Neural progenitor cell (in vitro differentiated cells): ENCODE results near the gene SBF2. TPM values are rescaled to one million over a fixed set of nuclear protein-coding genes. Genes with fewer than 3 reads are reported as not detected.

Experiments
- DNase-seq: peaks from one replicate; pipeline ENCODE4 v3.0.0-alpha.2; 2016; ENCODE audit warnings: low spot score
- H2AFZ ChIP-seq: fragments of 200-600 bp; sonication (generic); replicated peaks from 2 replicates; pipeline ENCODE4 v1.6.1; 2016; ENCODE audit warnings: antibody characterized with exemption
- H3F3A ChIP-seq: fragments of 200-600 bp; sonication (generic); 2 replicates; pipeline ENCODE4 v1.6.1; 2016; ENCODE audit warnings: antibody characterized with exemption, low read depth
- H3K27ac ChIP-seq: fragments of 200-600 bp; sonication (generic); 2 replicates; pipeline ENCODE4 v1.5.1; 2016; ENCODE audit warnings: mild to moderate bottlenecking
- H3K27me3 ChIP-seq: fragments of 200-600 bp; sonication (generic); 2 replicates; pipeline ENCODE4 v1.6.1; 2016; ENCODE audit warnings: mild to moderate bottlenecking, moderate library complexity
- H3K36me3 ChIP-seq: fragments of 200-600 bp; sonication (generic); 2 replicates; pipeline ENCODE4 v1.5.1; 2016
- H3K4me1 ChIP-seq: fragments of 200-600 bp; sonication (generic); 2 replicates; pipeline ENCODE4 v1.6.1; 2016; ENCODE audit warnings: mixed run types
- H3K4me2 ChIP-seq: fragments of 200-600 bp; sonication (generic); 2 replicates; pipeline ENCODE4 v1.6.1; 2016
- H3K4me3 ChIP-seq: fragments of 200-600 bp; sonication (generic); 2 replicates; pipeline ENCODE4 v1.5.1; 2016
- H3K79me2 ChIP-seq: fragments of 200-600 bp; sonication (generic); 2 replicates; pipeline ENCODE4 v1.6.1; 2016; ENCODE audit warnings: low read depth
- H3K9ac ChIP-seq: fragments of 200-600 bp; sonication (generic); 2 replicates; pipeline ENCODE4 v1.6.1; 2016
- H3K9me3 ChIP-seq: fragments of 200-600 bp; sonication (generic); 2 replicates; pipeline ENCODE4 v1.5.1; 2016; ENCODE audit warnings: low read depth
- H4K20me1 ChIP-seq: fragments of 200-600 bp; sonication (generic); 2 replicates; pipeline ENCODE4 v1.6.1; 2016; ENCODE audit warnings: low read depth
- H3K27ac Mint-ChIP-seq: 3 replicates; pipeline ENCODE4 v1.8.0; 2021; ENCODE audit warnings: mixed read lengths
- H3K27me3 Mint-ChIP-seq: 2 replicates; pipeline ENCODE4 v1.8.0; 2022; ENCODE audit warnings: low read depth, mild to moderate bottlenecking, inconsistent platforms, moderate library complexity, mixed read lengths; ENCODE audit not compliant: insufficient read depth
- H3K36me3 Mint-ChIP-seq: 3 replicates; pipeline ENCODE4 v1.8.0; 2021; ENCODE audit warnings: mixed read lengths
- H3K4me1 Mint-ChIP-seq: 3 replicates; pipeline ENCODE4 v1.8.0; 2021; ENCODE audit warnings: mixed read lengths
- H3K4me3 Mint-ChIP-seq: 3 replicates; pipeline ENCODE4 v1.8.0; 2021; ENCODE audit warnings: mild to moderate bottlenecking, moderate library complexity, mixed read lengths
- H3K9me3 Mint-ChIP-seq: 3 replicates; pipeline ENCODE4 v1.8.0; 2020; ENCODE audit warnings: mixed read lengths
- CTCF ChIP-seq: fragments of 200-600 bp; sonication (generic); IDR thresholded peaks from 2 replicates; pipeline ENCODE4 v1.5.1; 2017; ENCODE audit warnings: antibody characterized with exemption, mild to moderate bottlenecking
- EZH2 ChIP-seq: fragments of 200-600 bp; sonication (generic); IDR thresholded peaks from 2 replicates; pipeline ENCODE4 v1.6.1; 2017; ENCODE audit warnings: antibody characterized with exemption, mild to moderate bottlenecking, moderate library complexity
- EZH2phosphoT487 ChIP-seq: fragments of 200-600 bp; sonication (generic); IDR thresholded peaks from 2 replicates; pipeline ENCODE4 v1.6.1; 2017; ENCODE audit warnings: antibody characterized with exemption
- total RNA-seq: library from RNA; depleted of rRNA; stranded (reverse); fragments of >200 nt; gene quantifications from 2 replicates; pipeline ENCODE4 v1.2.3, GENCODE V29; 2015; ENCODE audit warnings: low replicate concordance

The SBF2 gene
- total RNA-seq, 1 donor from 2014 or later, result 48.2 TPM

DNA sequence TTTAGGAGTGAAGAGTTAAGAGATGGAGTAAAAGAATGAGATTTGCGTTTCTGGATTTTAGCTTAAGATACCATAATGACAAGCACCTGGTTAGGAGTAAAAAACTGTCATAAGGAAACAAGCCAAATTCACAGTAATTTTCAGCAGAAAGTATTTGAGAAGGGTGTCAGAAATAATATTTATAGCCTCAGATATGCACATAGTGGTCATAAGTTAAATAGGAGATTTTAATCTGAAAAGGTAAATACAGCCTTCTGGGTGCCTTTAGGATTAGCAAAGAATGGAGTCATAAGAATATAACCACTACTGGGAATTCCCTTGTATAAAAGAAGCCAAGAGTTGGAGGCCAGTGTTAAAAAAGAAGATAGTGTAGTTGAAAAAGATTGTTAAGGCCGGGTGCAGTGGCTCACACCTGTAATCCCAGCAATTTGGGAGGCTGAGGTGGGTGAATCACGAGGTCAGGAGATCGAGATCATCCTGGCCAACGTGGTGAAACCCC is 470.1 kb downstream of the SBF2 start:
- Histone ChIP-seq H3K79me2 (no peaks in the 10 kb centered on the region), H2AFZ (no peak overlapping the region), H3F3A (peaks cover 13% of the 10 kb centered on the region), H3K27me3 (no peaks in the 10 kb centered on the region), H3K36me3 (no peaks in the 10 kb centered on the region), H3K9me3 (no peaks in the 10 kb centered on the region), H4K20me1 (no peaks in the 10 kb centered on the region), H3K4me3 (no peak overlapping the region), H3K27ac (no peak overlapping the region), H3K9ac (no peak overlapping the region), H3K4me1 (peaks cover 11% of the 10 kb centered on the region), H3K4me2 (no peak overlapping the region)
- TF ChIP-seq CTCF (no peak), EZH2 (no peak), EZH2phosphoT487 (no peak)
- Mint-ChIP-seq H3K4me3 (no peak overlapping the region), H3K36me3 (peaks cover 9% of the 10 kb centered on the region), H3K27me3 (no peaks in the 10 kb centered on the region), H3K4me1 (no peaks in the 10 kb centered on the region), H3K9me3 (no peaks in the 10 kb centered on the region), H3K27ac (no peak overlapping the region)
- no peak for DNase-seq

GRCh38 chr11:9823439-9823838 is 470.6 kb downstream of the SBF2 start:
- H3K27ac ChIP-seq, result no peak overlapping the region
- H3K27ac Mint-ChIP-seq, result no peak overlapping the region
- peaks cover 11% of the 10 kb centered on the region for H3K4me1 ChIP-seq

DNA sequence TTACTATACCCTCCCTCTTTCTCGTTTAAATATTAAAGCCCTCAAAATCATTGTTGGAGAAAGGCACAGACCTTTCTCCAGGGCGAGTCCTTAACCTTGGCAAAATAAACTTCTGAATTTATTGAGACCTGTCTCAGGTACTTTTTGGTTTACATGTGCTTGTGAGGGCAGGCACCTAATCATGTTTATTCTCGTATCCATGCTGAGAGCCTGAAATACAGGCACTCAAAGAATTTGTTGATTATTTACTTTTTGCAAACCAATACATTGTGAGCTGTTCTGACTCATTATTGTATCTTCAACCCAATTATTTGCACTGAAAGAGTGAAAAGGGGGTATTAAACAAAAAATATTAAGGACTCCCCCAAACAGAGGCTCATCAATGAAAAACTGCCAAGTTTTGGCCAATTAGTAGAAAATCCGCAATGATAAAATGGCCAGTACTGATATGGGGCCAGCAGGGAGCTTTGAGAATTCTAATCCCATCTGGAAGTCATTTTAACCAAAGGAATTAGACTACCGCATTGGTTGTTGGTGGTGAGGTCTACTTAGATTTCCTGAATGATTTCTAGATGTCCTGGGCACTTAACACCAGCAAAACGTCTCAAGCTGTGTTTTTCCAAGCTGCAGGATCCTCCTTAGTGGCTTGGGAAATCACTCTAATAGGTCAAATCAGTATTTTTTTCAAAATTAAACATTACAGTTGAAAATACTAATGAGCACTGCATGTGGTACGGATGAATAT is 472.8 kb downstream of the SBF2 start:
- no peaks in the 10 kb centered on the region for H3K79me2 ChIP-seq
- Mint-ChIP-seq H3K4me1 (no peaks in the 10 kb centered on the region), H3K27ac (no peak overlapping the region), H3K36me3 (peaks cover 1% of the 10 kb centered on the region), H3K27me3 (no peaks in the 10 kb centered on the region), H3K4me3 (no peak overlapping the region), H3K9me3 (no peaks in the 10 kb centered on the region)
- H2AFZ ChIP-seq, result no peak overlapping the region
- DNase-seq, result no peak
- no peaks in the 10 kb centered on the region for H3K36me3 ChIP-seq
- H3K27ac ChIP-seq, result no peak overlapping the region
- H3K9ac ChIP-seq, result no peak overlapping the region
- no peak overlapping the region for H3K4me3 ChIP-seq
- no peaks in the 10 kb centered on the region for H3K9me3 ChIP-seq
- no peak for TF ChIP-seq CTCF
- no peak for TF ChIP-seq EZH2phosphoT487
- TF ChIP-seq EZH2, result no peak
- H3K27me3 ChIP-seq, result no peaks in the 10 kb centered on the region
- H3K4me2 ChIP-seq, result no peak overlapping the region
- H3F3A ChIP-seq, result peaks cover 13% of the 10 kb centered on the region
- no peaks in the 10 kb centered on the region for H4K20me1 ChIP-seq
- peaks cover 11% of the 10 kb centered on the region for H3K4me1 ChIP-seq

More at GRCh38 chr11:9823439-9823838, 470.6 kb downstream of the SBF2 start:
- Mint-ChIP-seq H3K27me3 (no peaks in the 10 kb centered on the region), H3K36me3 (peaks cover 9% of the 10 kb centered on the region), H3K4me1 (no peaks in the 10 kb centered on the region), H3K4me3 (no peak overlapping the region), H3K9me3 (no peaks in the 10 kb centered on the region)
- H3K9ac ChIP-seq, result no peak overlapping the region
- H4K20me1 ChIP-seq, result no peaks in the 10 kb centered on the region
- H3K36me3 ChIP-seq, result no peaks in the 10 kb centered on the region
- no peak overlapping the region for H3K4me3 ChIP-seq
- H3F3A ChIP-seq, result peaks cover 13% of the 10 kb centered on the region
- no peaks in the 10 kb centered on the region for H3K9me3 ChIP-seq
- no peaks in the 10 kb centered on the region for H3K27me3 ChIP-seq
- no peak overlapping the region for H3K4me2 ChIP-seq
- no peaks in the 10 kb centered on the region for H3K79me2 ChIP-seq
- H2AFZ ChIP-seq, result no peak overlapping the region
- TF ChIP-seq CTCF, result no peak
- DNase-seq, result no peak
